Measurements from ENCODE around the gene ITIH1.

GRCh38 chr3:52791928-52792327 is 14.5 kb downstream of the ITIH1 start:
- TF ChIP-seq CTCF (conservative IDR thresholded peaks at IDR 0.05; ENCODE audit: low read depth, low read length) (no peak), CEBPB (IDR thresholded peaks at IDR 0.05; ENCODE audit: low read depth, low read length) (no peak), RAD21 (IDR thresholded peaks at IDR 0.05; ENCODE audit: low read length) (no peak), MAZ (IDR thresholded peaks at IDR 0.05; ENCODE audit: borderline replicate concordance, low read depth, low read length) (no peak), POLR2A (IDR thresholded peaks at IDR 0.05; ENCODE audit: low read depth, low read length) (no peak), FOS (IDR thresholded peaks at IDR 0.05; ENCODE audit: low read depth, low read length) (no peak), NFE2L2 (IDR thresholded peaks at IDR 0.05; ENCODE audit: low read depth, low read length) (no peak), RCOR1 (IDR thresholded peaks at IDR 0.05; ENCODE audit: insufficient replicate concordance, low read length) (no peak), USF2 (IDR thresholded peaks at IDR 0.05; ENCODE audit: low read depth, low read length) (no peak)

Data from IMR-90 (cell line).